GM20000 (cell line): ENCODE measurements around the gene ANKDD1B.
"Not testable (repeated sequence)": the region's sequence is repeated elsewhere in the genome, so short reads cannot be mapped to it uniquely, and the experiment has no call there.

Source experiments
- DNase-seq: peaks from one replicate; pipeline ENCODE4 v3.0.0; 2012; ENCODE audit warnings: low spot score
- CTCF ChIP-seq: IDR thresholded peaks from 2 replicates; pipeline ENCODE4 v1.5.1; 2012; ENCODE audit warnings: mild to moderate bottlenecking, control low read depth; ENCODE audit errors: extremely low read depth, missing control alignments

The ANKDD1B gene

GRCh38 chr5:75611311-75612225 lies at the start of gene ANKDD1B:
Gene ANKDD1B, plus strand, starts transcription at chr5:75611453. Its CDS starts 182 bp downstream, at chr5:75611635.
- TF ChIP-seq CTCF = no peak
- peak; percentile 41 for DNase-seq

GRCh38 chr5:75565991-75566709 lies 45.1 kb upstream of the ANKDD1B start:
- not testable (repeated sequence) for DNase-seq

GRCh38 chr5:75566710-75567309 lies 44.4 kb upstream of the ANKDD1B start:
- no peak for TF ChIP-seq CTCF
- DNase-seq = peak; percentile 58

- TF ChIP-seq CTCF = no peak
- DNase-seq = peak; percentile 21
Observed at GRCh38 chr5:75567710-75568109, 43.5 kb upstream of the ANKDD1B start.

GRCh38 chr5:75568202-75568601 lies 43.1 kb upstream of the ANKDD1B start:
- DNase-seq = peak; percentile 8
- no peak for TF ChIP-seq CTCF

GRCh38 chr5:75571547-75571946 lies 39.7 kb upstream of the ANKDD1B start:
- DNase-seq = no peak
- no peak for TF ChIP-seq CTCF

- no peak for TF ChIP-seq CTCF
- DNase-seq = no peak
Observed at GRCh38 chr5:75574791-75575190, 36.5 kb upstream of the ANKDD1B start.

- DNase-seq = not testable (repeated sequence)
Observed at GRCh38 chr5:75578280-75578679, 33.0 kb upstream of the ANKDD1B start.
